H1 (cell line): ENCODE measurements around the gene HRCT1. TPM values are rescaled to one million over a fixed set of nuclear protein-coding genes. Genes with fewer than 3 reads are reported as not detected.
A peak's percentile ranks its signal among the peaks of the same experiment; 100 is the strongest.

Source experiments
- CTCF ChIA-PET: fragments of 300-600 bp; sonication (Branson Sonifier 250); formaldehyde crosslinking; loops from one replicate; lab custom pipeline; 2021; ENCODE audit not compliant: partially characterized antibody; lab: Charles Lee
- POLR2A ChIA-PET: fragments of 300-600 bp; sonication (Branson Sonifier 250); formaldehyde crosslinking; loops from one replicate; lab custom pipeline; 2021; ENCODE audit warnings: inconsistent platforms; ENCODE audit not compliant: partially characterized antibody; lab: Charles Lee
- DNase-seq, 2 experiments: peaks; one replicate each; pipeline versions ENCODE4 v3.0.0 to v3.0.0-alpha.2; 2010 to 2022; ENCODE audit warnings: low spot score in 2 of 2, low read depth in 1 of 2, mixed read lengths in 1 of 2
- FAIRE-seq: peaks from 2 replicates; lab custom pipeline; 2011; peaks lifted over from hg19 to GRCh38; lab: Jason Lieb, UNC
- H2AFZ ChIP-seq: 2 replicates; pipeline ENCODE4 v1.8.1; 2012; ENCODE audit warnings: low read length, inconsistent platforms
- H2AK5ac ChIP-seq: 2 replicates; pipeline ENCODE4 v1.6.1; 2013; ENCODE audit warnings: low read depth, low read length
- H2BK120ac ChIP-seq: replicated peaks from 2 replicates; pipeline ENCODE3; 2013; ENCODE audit warnings: low read depth, low read length, inconsistent platforms
- H2BK12ac ChIP-seq: 2 replicates; pipeline ENCODE4 v1.6.1; 2013; ENCODE audit warnings: low read depth, low read length
- H2BK15ac ChIP-seq: 2 replicates; pipeline ENCODE4 v1.6.1; 2013; ENCODE audit warnings: low read length
- H2BK20ac ChIP-seq: 2 replicates; pipeline ENCODE4 v1.6.1; 2013; ENCODE audit warnings: low read length
- H2BK5ac ChIP-seq: 2 replicates; pipeline ENCODE4 v1.6.1; 2013; ENCODE audit warnings: low read depth, low read length
- H3K14ac ChIP-seq: 2 replicates; pipeline ENCODE4 v1.6.1; 2013; ENCODE audit warnings: inconsistent platforms; ENCODE audit not compliant: insufficient read length
- H3K18ac ChIP-seq: 2 replicates; pipeline ENCODE4 v1.6.1; 2013; ENCODE audit warnings: low read length; ENCODE audit errors: extremely low read depth
- H3K23ac ChIP-seq: 2 replicates; pipeline ENCODE4 v1.6.1; 2013; ENCODE audit warnings: inconsistent platforms; ENCODE audit not compliant: insufficient read length
- H3K23me2 ChIP-seq: 2 replicates; pipeline ENCODE4 v1.6.1; 2013; ENCODE audit warnings: low read depth, low read length
- H3K27ac ChIP-seq: 2 replicates; pipeline ENCODE4 v1.6.1; 2011; ENCODE audit warnings: low read depth, low read length, inconsistent platforms
- H3K27me3 ChIP-seq, 4 experiments: replicated peaks in 1 of 4; 1 replicate in 1 of 4; 2 replicates in 3 of 4; pipeline versions ENCODE4 v1.6.1 to v1.8.1; 2011 to 2013; ENCODE audit warnings: low read length in 3 of 4, mild to moderate bottlenecking in 3 of 4, inconsistent platforms in 2 of 4, mixed read lengths in 2 of 4, moderate library complexity in 1 of 4; ENCODE audit not compliant: control insufficient read depth in 3 of 4, insufficient read depth in 3 of 4; ENCODE audit errors: extremely low read depth in 1 of 4
- H3K36me3 ChIP-seq, 4 experiments: 2 replicates each; pipeline versions ENCODE4 v1.6.1 to v1.8.1; 2011 to 2013; ENCODE audit warnings: mild to moderate bottlenecking in 4 of 4, low read length in 3 of 4, moderate library complexity in 2 of 4, control low read depth in 1 of 4, inconsistent platforms in 1 of 4; ENCODE audit not compliant: insufficient read depth in 4 of 4, control insufficient read depth in 2 of 4
- H3K4ac ChIP-seq: replicated peaks from 2 replicates; pipeline ENCODE3; 2013; ENCODE audit warnings: low read length, low read depth, mixed read lengths, inconsistent platforms; ENCODE audit not compliant: insufficient read length
- H3K4me1 ChIP-seq, 4 experiments: replicated peaks in 1 of 4; 1 replicate in 1 of 4; 2 replicates in 3 of 4; pipeline versions ENCODE4 v1.6.1 to v1.8.1; 2011 to 2013; ENCODE audit warnings: low read length in 3 of 4, inconsistent platforms in 2 of 4, mixed read lengths in 1 of 4; ENCODE audit not compliant: insufficient read depth in 4 of 4, control insufficient read depth in 3 of 4
- H3K4me2 ChIP-seq, 2 experiments: 2 replicates each; pipeline versions ENCODE4 v1.6.1 to v1.8.1; 2011 to 2013; ENCODE audit warnings: low read depth in 2 of 2, low read length in 2 of 2, control low read depth in 1 of 2, inconsistent platforms in 1 of 2, mild to moderate bottlenecking in 1 of 2; ENCODE audit not compliant: insufficient read depth in 1 of 2
- H3K4me3 ChIP-seq, 4 experiments: fragments of 200-600, 300-600 bp in 1 of 4; sonication (generic), shearing (Covaris generic), sonication (Bioruptor Twin) in 1 of 4; 2 replicates each; pipeline versions ENCODE4 v1.5.1 to v1.8.1; 2011 to 2016; ENCODE audit warnings: low read length in 4 of 4, low read depth in 3 of 4, control low read depth in 2 of 4, inconsistent platforms in 2 of 4, mild to moderate bottlenecking in 2 of 4, mixed read lengths in 1 of 4, moderate library complexity in 1 of 4; ENCODE audit not compliant: insufficient read depth in 2 of 4; ENCODE audit errors: extremely low read depth in 1 of 4
- H3K56ac ChIP-seq: replicated peaks from 2 replicates; pipeline ENCODE3; 2013; ENCODE audit warnings: low read depth, mild to moderate bottlenecking, mixed read lengths, low read length, inconsistent platforms; ENCODE audit not compliant: insufficient read length
- H3K79me1 ChIP-seq: 2 replicates; pipeline ENCODE4 v1.6.1; 2013; ENCODE audit warnings: low read depth, low read length, control low read depth
- H3K79me2 ChIP-seq, 2 experiments: 2 replicates each; pipeline versions ENCODE4 v1.6.1 to v1.8.1; 2012 to 2013; ENCODE audit warnings: low read length in 2 of 2, mild to moderate bottlenecking in 2 of 2, inconsistent platforms in 1 of 2; ENCODE audit not compliant: insufficient read depth in 2 of 2, control insufficient read depth in 1 of 2
- H3K9ac ChIP-seq, 4 experiments: replicated peaks in 1 of 4; 1 replicate in 1 of 4; 2 replicates in 3 of 4; pipeline versions ENCODE4 v1.6.1 to v1.8.1; 2011 to 2013; ENCODE audit warnings: low read depth in 3 of 4, low read length in 3 of 4, control low read depth in 2 of 4, mild to moderate bottlenecking in 2 of 4, moderate library complexity in 2 of 4, inconsistent platforms in 1 of 4; ENCODE audit errors: extremely low read depth in 1 of 4
- H3K9me3 ChIP-seq, 2 experiments: 2 replicates each; pipeline versions ENCODE4 v1.6.1 to v1.8.1; 2012 to 2013; ENCODE audit warnings: mild to moderate bottlenecking in 2 of 2, moderate library complexity in 2 of 2, control low read depth in 1 of 2, inconsistent platforms in 1 of 2, low read depth in 1 of 2, low read length in 1 of 2, mixed read lengths in 1 of 2; ENCODE audit not compliant: insufficient read depth in 2 of 2
- H4K20me1 ChIP-seq, 2 experiments: replicated peaks in 1 of 2; 2 replicates each; pipeline versions ENCODE3 to v1.8.1; 2011 to 2013; ENCODE audit warnings: inconsistent platforms in 2 of 2, low read length in 2 of 2, mild to moderate bottlenecking in 1 of 2; ENCODE audit not compliant: insufficient read depth in 2 of 2, control insufficient read depth in 1 of 2
- H4K5ac ChIP-seq: 2 replicates; pipeline ENCODE4 v1.6.1; 2013; ENCODE audit warnings: low read length, low read depth, mixed read lengths, inconsistent platforms; ENCODE audit not compliant: insufficient read length
- H4K8ac ChIP-seq: 2 replicates; pipeline ENCODE4 v1.8.0; 2013; ENCODE audit warnings: mild to moderate bottlenecking, moderate library complexity, low read length, inconsistent platforms; ENCODE audit not compliant: insufficient read depth; ENCODE audit errors: extremely low read depth
- H4K91ac ChIP-seq: replicated peaks from 2 replicates; pipeline ENCODE3; 2013; ENCODE audit warnings: low read length, mixed read lengths, inconsistent platforms; ENCODE audit not compliant: insufficient read length
- ASH2L ChIP-seq: fragments of 200-600, 300-600 bp; sonication (generic); IDR thresholded peaks from one replicate; pipeline ENCODE4 v1.7.1; 2017; ENCODE audit warnings: low read length
- BACH1 ChIP-seq: IDR thresholded peaks from 2 replicates; pipeline ENCODE4 v1.6.1; 2012; ENCODE audit warnings: low read length, improper control_type of control experiment
- CBX5 ChIP-seq: fragments of 300-800, 300-1000 bp; sonication (generic); IDR thresholded peaks from 2 replicates; pipeline ENCODE4 v1.7.1; 2016; ENCODE audit warnings: antibody characterized with exemption, low read length, low read depth
- CTBP2 ChIP-seq: IDR thresholded peaks from 2 replicates; pipeline ENCODE4 v1.7.0; 2011; ENCODE audit warnings: borderline replicate concordance, mild to moderate bottlenecking, moderate library complexity, mixed read lengths, low read length; ENCODE audit not compliant: insufficient read depth, insufficient read length
- JUN ChIP-seq: IDR thresholded peaks from 2 replicates; pipeline ENCODE4 v1.6.1; 2011; ENCODE audit warnings: low read depth, mild to moderate bottlenecking, improper control_type of control experiment, low read length
- JUND ChIP-seq: IDR thresholded peaks from 2 replicates; pipeline ENCODE4 v1.6.1; 2011; ENCODE audit warnings: mild to moderate bottlenecking, improper control_type of control experiment, low read length
- POLR2AphosphoS5 ChIP-seq: IDR thresholded peaks from 2 replicates; pipeline ENCODE4 v1.6.1; 2011; ENCODE audit warnings: low read depth, low read length
- POU5F1 ChIP-seq: IDR thresholded peaks from 2 replicates; pipeline ENCODE4 v1.6.1; 2011; ENCODE audit warnings: low read depth, mild to moderate bottlenecking, low read length, moderate library complexity
- RAD21 ChIP-seq, 2 experiments: IDR thresholded peaks in 1 of 2; conservative IDR thresholded peaks in 1 of 2; 2 replicates each; pipeline ENCODE4 v1.6.1; 2011; ENCODE audit warnings: low read depth in 2 of 2, low read length in 2 of 2, improper control_type of control experiment in 1 of 2, inconsistent platforms in 1 of 2, mild to moderate bottlenecking in 1 of 2, moderate library complexity in 1 of 2
- RBBP5 ChIP-seq: IDR thresholded peaks from 2 replicates; pipeline ENCODE4 v1.7.1; 2012; ENCODE audit warnings: low read depth, mild to moderate bottlenecking, inconsistent platforms, low read length, moderate library complexity, borderline replicate concordance
- TBP ChIP-seq: IDR thresholded peaks from 2 replicates; pipeline ENCODE4 v1.6.1; 2011; ENCODE audit warnings: low read depth, low read length, improper control_type of control experiment
- WGBS, 2 experiments: shearing (Covaris generic) in 1 of 2; methylation state at CpG; one replicate each; pipeline versions ENCODE4 v1.1.6 to v1.1.7; 2013 to 2015; ENCODE audit warnings: low lambda C conversion rate in 2 of 2, mixed read lengths in 2 of 2, inconsistent platforms in 1 of 2, low coverage in 1 of 2, missing lambda C conversion rate in 1 of 2; ENCODE audit not compliant: insufficient replicate concordance in 2 of 2, insufficient coverage in 1 of 2, insufficient read length in 1 of 2; ENCODE audit errors: extremely low coverage in 1 of 2, missing lambda C conversion rate in 1 of 2; 5-methylcytosine and 5-hydroxymethylcytosine counted together
- polyA plus RNA-seq, 7 experiments: library from polyadenylated mRNA; depleted of rRNA in 3 of 7; stranded (reverse) in 5 of 7; unstranded in 2 of 7; fragments of >200 nt in 5 of 7; fragments of 200-250 nt in 2 of 7; gene quantifications; 1 replicate in 5 of 7; 2 replicates in 1 of 7; 4 replicates in 1 of 7; pipeline versions ENCODE4 v1.2.1 to v1.2.3, GENCODE V29; 2011 to 2013; ENCODE audit warnings: missing spikeins in 2 of 7, mixed read lengths in 2 of 7
- total RNA-seq: library from RNA; stranded (reverse); fragmentation: NEBNext Ultra II Directional; extraction: Animal tissue kit (Norgen Biotek cat#: 25700); gene quantifications from 2 replicates; pipeline ENCODE4 v1.2.1, GENCODE V29; 2021

HRCT1 gene
- total and polyA plus RNA-seq, 2 of the 8 experiments (the other 6 are each of a cell fraction or from before 2014, with no cell fraction given), result not detected

- Histone ChIP-seq H3K79me2 (no peaks in the 10 kb centered on the region), H4K8ac (no peak overlapping the region), H4K5ac (no peak overlapping the region), H2BK15ac (0 out of 2 replicates have a peak overlapping the region, but pooled peaks have one; percentile 10), H3K9me3 (no peaks in the 10 kb centered on the region), H2BK12ac (peak overlapping the region; percentile 32; the same call in 1 of the 2 replicates), H2AFZ (no peak overlapping the region), H2BK20ac (no peak overlapping the region), H3K9ac (no peak overlapping the region), H3K4me3 (no peak overlapping the region), H4K20me1 (no peaks in the 10 kb centered on the region), H3K23me2 (no peaks in the 10 kb centered on the region), H3K79me1 (no peaks in the 10 kb centered on the region), H3K4me2 (no peak overlapping the region), H3K27me3 (peaks cover 0 to 2% (median 0%) of the 10 kb centered on the region in 4 experiments; a peak in 1 of 7 replicates), H3K4me1 (no peaks in the 10 kb centered on the region; a peak in 1 of 7 replicates), H2BK5ac (no peak overlapping the region), H3K18ac (no peak overlapping the region), H3K14ac (no peak overlapping the region), H2BK120ac (peak overlapping the region; percentile 28), H3K23ac (no peak overlapping the region), H3K56ac (no peak overlapping the region), H3K27ac (no peak overlapping the region), H2AK5ac (no peak overlapping the region), H3K36me3 (no peaks in the 10 kb centered on the region), H4K91ac (no peak overlapping the region), H3K4ac (no peak overlapping the region)
- 82% methylated on average over 5 of the region's 5 CpGs; no CpG with 5 or more reads in 1 of the 2 experiments for WGBS, 2 experiments
- FAIRE-seq (no peak), DNase-seq (no peak)
- CTCF ChIA-PET, result interaction anchor here (0.6 to 7.3 kb wide), 8 partner anchors 11 to 73 kb away, joined by 3 to 102 read pairs (median 6); no protein-coding TSS in a partner anchor
- POLR2A ChIA-PET, result interaction anchor here (1.3 kb wide), 1 partner anchor 52 kb away, joined by 4 read pairs; no protein-coding TSS in a partner anchor
- TF ChIP-seq JUN, result no peak
- TF ChIP-seq POU5F1, result no peak
- TF ChIP-seq CTBP2, result no peak
- TF ChIP-seq ASH2L, result no peak
- TF ChIP-seq JUND, result no peak
- TF ChIP-seq BACH1, result no peak
- no peak for TF ChIP-seq RBBP5
- no peak for TF ChIP-seq CBX5
- TF ChIP-seq RAD21 (IDR thresholded peaks at IDR 0.05 in 1 of 2, conservative IDR thresholded peaks at IDR 0.05 in 1 of 2; ENCODE audit: low read depth in 2 of 2, low read length in 2 of 2), result no peak
- TF ChIP-seq POLR2AphosphoS5, result no peak
- TF ChIP-seq TBP, result no peak
Observed at GRCh38 chr9:35956651-35957050, 50.6 kb downstream of the HRCT1 start.
